Measurements from ENCODE around the gene PDE3B.

The PDE3B gene

DNA sequence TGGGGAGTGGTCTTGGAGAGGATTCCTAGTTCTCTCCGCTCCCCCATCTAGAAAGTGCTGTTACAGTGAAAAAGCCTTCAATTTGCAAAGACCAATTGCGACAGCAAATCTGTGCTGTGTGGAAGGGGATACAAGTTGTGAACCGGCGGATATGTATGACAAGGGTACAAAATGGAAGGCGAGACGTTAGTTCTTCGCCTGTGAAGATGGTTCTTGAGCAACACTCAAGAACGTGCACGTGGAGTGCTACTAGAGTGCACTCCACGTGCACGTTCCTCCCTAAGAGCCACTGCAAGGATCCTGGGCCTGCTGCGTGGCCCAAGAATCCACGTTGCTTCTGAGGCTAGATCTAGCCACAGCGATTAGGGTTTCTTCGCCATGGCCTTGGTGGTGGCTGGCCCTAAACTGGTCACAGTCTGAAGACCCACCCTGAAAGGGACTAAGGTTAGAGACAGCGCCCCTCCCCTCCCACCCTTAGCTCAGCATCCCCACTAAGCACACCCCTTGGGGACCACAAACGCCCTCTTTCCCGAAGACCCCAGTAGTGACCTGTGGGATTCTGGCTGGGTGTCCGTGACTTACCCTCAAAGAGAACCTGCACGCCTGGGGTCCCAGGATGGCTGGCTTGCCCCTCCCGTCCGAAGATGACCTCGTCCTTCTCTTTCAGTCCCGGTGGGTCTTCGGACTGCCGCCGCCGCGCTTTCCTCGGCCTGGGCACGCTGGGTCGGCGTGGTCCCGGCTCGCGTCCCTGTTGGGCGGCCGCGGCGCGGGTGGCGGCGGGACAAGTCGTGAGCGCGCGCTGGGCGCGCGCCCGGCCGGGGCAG, 519 bp upstream of the PDE3B start:
- peak; percentile 21 for DNase-seq
- no peak overlapping the region for H2BK120ac ChIP-seq (ENCODE audit: low read depth, low read length)
- H3K79me2 ChIP-seq (ENCODE audit: control insufficient read depth, insufficient read depth, low read length): peaks cover 2% of the 10 kb centered on the region
- H2AK5ac ChIP-seq (ENCODE audit: low read length): no peak overlapping the region
- H3K27ac ChIP-seq (ENCODE audit: low read depth, low read length): no peak overlapping the region
- H2BK5ac ChIP-seq (ENCODE audit: low read length): no peak overlapping the region
- no peak overlapping the region for H2BK15ac ChIP-seq (replicated peaks; ENCODE audit: low read depth)
- H3K4ac ChIP-seq (ENCODE audit: low read depth, low read length): peak overlapping the region; percentile 41
- H3K4me1 ChIP-seq (ENCODE audit: control insufficient read depth, low read depth, low read length): peaks cover 2% of the 10 kb centered on the region
- peak overlapping the region; percentile 2 for H3K4me2 ChIP-seq (ENCODE audit: low read length)
- no peak overlapping the region for H3K23ac ChIP-seq (ENCODE audit: low read length)
- peak overlapping the region; percentile 83 for H3K56ac ChIP-seq (ENCODE audit: low read length)
- H3K9ac ChIP-seq (ENCODE audit: low read length): peak overlapping the region; percentile 70
- H4K5ac ChIP-seq (ENCODE audit: low read length): no peak overlapping the region
- peak overlapping the region; percentile 69 for H3K18ac ChIP-seq (ENCODE audit: low read length)
- H3K79me1 ChIP-seq (ENCODE audit: low read length): peaks cover 2% of the 10 kb centered on the region
- no peaks in the 10 kb centered on the region for H3K27me3 ChIP-seq (ENCODE audit: insufficient read depth, low read length, poor library complexity)
- peak overlapping the region; percentile 7 for H3K4me3 ChIP-seq (ENCODE audit: low read length)
- H4K8ac ChIP-seq (ENCODE audit: low read depth, low read length): no peak overlapping the region
- no peaks in the 10 kb centered on the region for H3K36me3 ChIP-seq (ENCODE audit: control insufficient read depth, insufficient read depth, low read length)
- WGBS (ENCODE audit: extremely low coverage, insufficient coverage, low lambda C conversion rate): no CpG with 5 or more reads among the region's 52 CpGs

DNA sequence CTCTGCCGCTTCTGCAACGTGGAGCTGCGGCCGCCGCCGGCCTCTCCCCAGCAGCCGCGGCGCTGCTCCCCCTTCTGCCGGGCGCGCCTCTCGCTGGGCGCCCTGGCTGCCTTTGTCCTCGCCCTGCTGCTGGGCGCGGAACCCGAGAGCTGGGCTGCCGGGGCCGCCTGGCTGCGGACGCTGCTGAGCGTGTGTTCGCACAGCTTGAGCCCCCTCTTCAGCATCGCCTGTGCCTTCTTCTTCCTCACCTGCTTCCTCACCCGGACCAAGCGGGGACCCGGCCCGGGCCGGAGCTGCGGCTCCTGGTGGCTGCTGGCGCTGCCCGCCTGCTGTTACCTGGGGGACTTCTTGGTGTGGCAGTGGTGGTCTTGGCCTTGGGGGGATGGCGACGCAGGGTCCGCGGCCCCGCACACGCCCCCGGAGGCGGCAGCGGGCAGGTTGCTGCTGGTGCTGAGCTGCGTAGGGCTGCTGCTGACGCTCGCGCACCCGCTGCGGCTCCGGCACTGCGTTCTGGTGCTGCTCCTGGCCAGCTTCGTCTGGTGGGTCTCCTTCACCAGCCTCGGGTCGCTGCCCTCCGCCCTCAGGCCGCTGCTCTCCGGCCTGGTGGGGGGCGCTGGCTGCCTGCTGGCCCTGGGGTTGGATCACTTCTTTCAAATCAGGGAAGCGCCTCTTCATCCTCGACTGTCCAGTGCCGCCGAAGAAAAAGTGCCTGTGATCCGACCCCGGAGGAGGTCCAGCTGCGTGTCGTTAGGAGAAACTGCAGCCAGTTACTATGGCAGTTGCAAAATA, 816 bp downstream of the PDE3B start:
- H3K4me2 ChIP-seq (ENCODE audit: low read length): peak overlapping the region; percentile 99
- no peaks in the 10 kb centered on the region for H3K36me3 ChIP-seq (ENCODE audit: control insufficient read depth, insufficient read depth, low read length)
- H3K79me1 ChIP-seq (ENCODE audit: low read length): peaks cover 2% of the 10 kb centered on the region
- peak overlapping the region; percentile 86 for H3K9ac ChIP-seq (ENCODE audit: low read length)
- no peak overlapping the region for H4K8ac ChIP-seq (ENCODE audit: low read depth, low read length)
- peak; percentile 76 for DNase-seq
- H3K4ac ChIP-seq (ENCODE audit: low read depth, low read length): peak overlapping the region; percentile 6
- H3K23ac ChIP-seq (ENCODE audit: low read length): peak overlapping the region; percentile 99
- no peak overlapping the region for H2BK120ac ChIP-seq (ENCODE audit: low read depth, low read length)
- H3K4me1 ChIP-seq (ENCODE audit: control insufficient read depth, low read depth, low read length): peaks cover 2% of the 10 kb centered on the region
- H2BK5ac ChIP-seq (ENCODE audit: low read length): no peak overlapping the region
- peak overlapping the region; percentile 82 for H3K4me3 ChIP-seq (ENCODE audit: low read length)
- H2AK5ac ChIP-seq (ENCODE audit: low read length): no peak overlapping the region
- H3K27me3 ChIP-seq (ENCODE audit: insufficient read depth, low read length, poor library complexity): no peaks in the 10 kb centered on the region
- H3K56ac ChIP-seq (ENCODE audit: low read length): peak overlapping the region; percentile 95
- H3K79me2 ChIP-seq (ENCODE audit: control insufficient read depth, insufficient read depth, low read length): peaks cover 2% of the 10 kb centered on the region
- H3K27ac ChIP-seq (ENCODE audit: low read depth, low read length): peak overlapping the region; percentile 86
- no peak overlapping the region for H4K5ac ChIP-seq (ENCODE audit: low read length)
- WGBS (ENCODE audit: extremely low coverage, insufficient coverage, low lambda C conversion rate): no CpG with 5 or more reads among the region's 65 CpGs
- no peak overlapping the region for H2BK15ac ChIP-seq (replicated peaks; ENCODE audit: low read depth)
- H3K18ac ChIP-seq (ENCODE audit: low read length): peak overlapping the region; percentile 21

DNA sequence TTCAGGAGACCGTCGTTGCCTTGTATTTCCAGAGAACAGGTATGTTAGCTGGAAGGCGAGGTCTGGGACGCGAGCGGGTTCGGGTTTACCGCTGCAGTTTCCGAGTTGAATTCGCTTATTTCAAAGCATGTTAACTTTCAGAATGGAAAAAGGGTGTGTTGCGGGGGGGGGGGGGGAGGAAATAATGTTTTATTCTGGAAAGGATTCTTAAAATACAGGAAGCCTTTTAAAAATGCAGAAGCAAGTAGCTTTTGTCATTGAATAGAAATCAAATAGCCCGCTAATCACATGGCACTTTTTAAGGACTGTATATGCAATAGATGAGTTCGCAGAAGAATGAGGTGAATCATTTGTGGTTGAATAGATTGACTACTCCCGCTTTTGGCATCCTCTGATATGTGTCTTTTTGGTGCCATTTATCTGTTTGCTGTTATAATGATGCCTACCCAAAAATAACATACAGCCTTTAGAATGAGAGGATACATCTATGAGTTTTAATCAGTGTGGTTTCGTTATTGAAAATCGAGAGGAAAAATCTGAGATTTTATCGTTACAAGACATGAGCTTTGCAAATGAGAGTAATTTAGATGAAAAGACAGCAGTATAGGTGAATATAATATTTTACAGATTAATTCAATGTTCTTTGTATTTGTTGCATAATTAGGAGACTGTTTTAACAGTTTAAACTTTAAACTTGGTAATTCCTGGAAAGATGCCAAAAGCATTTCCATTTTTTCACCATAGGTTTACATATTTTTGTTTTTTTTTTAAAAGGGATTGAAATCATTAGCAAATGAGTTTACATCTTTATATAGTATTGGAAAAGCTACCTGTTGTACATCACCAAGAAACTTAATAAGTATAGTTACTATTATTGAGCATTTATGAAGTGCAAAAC, 1.7 kb downstream of the PDE3B start:
- no peaks in the 10 kb centered on the region for H3K27me3 ChIP-seq (ENCODE audit: insufficient read depth, low read length, poor library complexity)

DNA sequence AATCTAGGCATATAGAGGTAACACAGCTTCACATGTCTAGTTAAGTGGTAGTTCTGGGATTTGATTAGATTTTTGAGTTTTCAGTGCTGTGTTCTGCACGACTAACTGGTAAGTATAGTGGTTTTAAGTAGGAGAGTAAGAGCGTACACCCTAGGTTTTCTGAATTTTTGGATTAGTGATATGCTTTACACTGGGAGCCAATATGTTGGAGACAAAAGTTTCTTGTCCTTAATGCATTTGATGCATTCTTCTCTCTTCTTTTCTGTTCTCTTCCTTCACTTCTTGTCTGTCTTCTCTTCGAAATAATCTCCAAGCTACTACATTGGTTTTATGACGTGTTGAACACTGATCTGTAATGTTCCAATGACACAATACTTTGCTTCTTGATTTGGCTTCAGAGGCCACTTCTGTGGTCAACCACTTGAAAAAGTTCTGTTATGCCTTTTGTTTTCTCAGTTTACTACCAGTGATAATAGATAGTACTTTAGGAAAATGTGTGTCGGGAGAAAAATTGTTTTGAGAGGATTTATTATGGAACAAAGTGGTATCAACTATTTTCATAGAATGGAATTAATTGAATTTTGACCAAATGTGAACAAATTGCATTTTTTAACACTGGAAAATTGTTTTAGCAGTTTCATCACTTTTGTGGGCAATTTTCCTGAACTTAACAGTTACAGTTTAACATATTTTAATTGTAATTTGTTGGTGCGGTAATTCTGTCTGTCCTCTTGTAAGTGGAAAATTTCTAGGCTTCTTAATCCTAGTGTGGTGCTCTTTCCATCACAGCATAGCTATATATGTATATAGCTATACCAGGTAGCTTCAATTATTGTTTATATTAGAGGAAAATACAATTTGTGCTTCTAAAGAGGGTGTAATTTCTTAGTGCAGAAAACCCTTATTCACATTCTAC, 2.6 kb downstream of the PDE3B start:
- WGBS (ENCODE audit: extremely low coverage, insufficient coverage, low lambda C conversion rate): 100% methylated on average over 1 of the region's 6 CpGs
- DNase-seq: no peak
- no peak overlapping the region for H3K23ac ChIP-seq (ENCODE audit: low read length)

More for the DNA sequence above, 1.7 kb downstream of the PDE3B start:
- H3K79me1 ChIP-seq (ENCODE audit: low read length): peaks cover 5% of the 10 kb centered on the region
- DNase-seq: no peak
- H2BK120ac ChIP-seq (ENCODE audit: low read depth, low read length): no peak overlapping the region
- H3K27ac ChIP-seq (ENCODE audit: low read depth, low read length): no peak overlapping the region
- peak overlapping the region; percentile 95 for H3K56ac ChIP-seq (ENCODE audit: low read length)
- 100% methylated on average over 1 of the region's 17 CpGs for WGBS (ENCODE audit: extremely low coverage, insufficient coverage, low lambda C conversion rate)
- no peak overlapping the region for H2BK5ac ChIP-seq (ENCODE audit: low read length)
- peak overlapping the region; percentile 99 for H3K4me2 ChIP-seq (ENCODE audit: low read length)
- no peak overlapping the region for H4K8ac ChIP-seq (ENCODE audit: low read depth, low read length)
- H3K9ac ChIP-seq (ENCODE audit: low read length): peak overlapping the region; percentile 86
- no peaks in the 10 kb centered on the region for H3K36me3 ChIP-seq (ENCODE audit: control insufficient read depth, insufficient read depth, low read length)
- no peak overlapping the region for H2BK15ac ChIP-seq (replicated peaks; ENCODE audit: low read depth)
- H3K4me3 ChIP-seq (ENCODE audit: low read length): peak overlapping the region; percentile 82
- H3K18ac ChIP-seq (ENCODE audit: low read length): no peak overlapping the region
- no peak overlapping the region for H3K23ac ChIP-seq (ENCODE audit: low read length)
- H4K5ac ChIP-seq (ENCODE audit: low read length): no peak overlapping the region
- H3K4ac ChIP-seq (ENCODE audit: low read depth, low read length): no peak overlapping the region
- peaks cover 2% of the 10 kb centered on the region for H3K79me2 ChIP-seq (ENCODE audit: control insufficient read depth, insufficient read depth, low read length)
- peaks cover 2% of the 10 kb centered on the region for H3K4me1 ChIP-seq (ENCODE audit: control insufficient read depth, low read depth, low read length)
- no peak overlapping the region for H2AK5ac ChIP-seq (ENCODE audit: low read length)

DNA sequence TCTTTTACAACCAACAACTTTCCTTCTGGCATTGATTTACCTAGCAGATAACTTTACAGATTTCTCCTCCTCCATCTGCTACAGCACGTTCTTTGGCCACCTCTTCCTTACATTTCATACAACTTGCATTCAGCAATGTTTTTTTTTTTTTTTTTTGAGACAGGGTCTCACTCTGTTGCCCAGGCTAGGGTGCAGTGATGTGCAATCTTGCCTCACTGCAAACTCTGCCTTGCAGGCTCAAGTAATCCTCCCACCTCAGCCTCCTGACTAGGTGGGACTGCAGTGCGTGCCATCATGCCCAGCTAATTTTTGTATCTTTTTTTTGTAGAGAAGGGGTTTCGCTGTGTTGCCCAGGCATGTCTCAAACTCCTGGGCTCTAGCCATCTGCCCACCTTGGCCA, 6.5 kb downstream of the PDE3B start:
- H3K27ac ChIP-seq (ENCODE audit: low read depth, low read length): no peak overlapping the region
- no CpG with 5 or more reads among the region's 3 CpGs for WGBS (ENCODE audit: extremely low coverage, insufficient coverage, low lambda C conversion rate)
- H3K79me1 ChIP-seq (ENCODE audit: low read length): peaks cover 5% of the 10 kb centered on the region

More for the DNA sequence above, 2.6 kb downstream of the PDE3B start:
- Histone ChIP-seq H3K27ac (ENCODE audit: low read depth, low read length) (no peak overlapping the region), H3K4me1 (ENCODE audit: control insufficient read depth, low read depth, low read length) (peaks cover 2% of the 10 kb centered on the region), H3K4me3 (ENCODE audit: low read length) (no peak overlapping the region), H2BK5ac (ENCODE audit: low read length) (no peak overlapping the region), H3K27me3 (ENCODE audit: insufficient read depth, low read length, poor library complexity) (no peaks in the 10 kb centered on the region), H3K18ac (ENCODE audit: low read length) (no peak overlapping the region), H4K5ac (ENCODE audit: low read length) (no peak overlapping the region), H3K9ac (ENCODE audit: low read length) (peak overlapping the region; percentile 39), H3K36me3 (ENCODE audit: control insufficient read depth, insufficient read depth, low read length) (no peaks in the 10 kb centered on the region), H3K79me2 (ENCODE audit: control insufficient read depth, insufficient read depth, low read length) (peaks cover 2% of the 10 kb centered on the region), H4K8ac (ENCODE audit: low read depth, low read length) (no peak overlapping the region), H2BK120ac (ENCODE audit: low read depth, low read length) (no peak overlapping the region), H3K79me1 (ENCODE audit: low read length) (peaks cover 5% of the 10 kb centered on the region), H3K4me2 (ENCODE audit: low read length) (peak overlapping the region; percentile 52), H2AK5ac (ENCODE audit: low read length) (no peak overlapping the region), H3K56ac (ENCODE audit: low read length) (no peak overlapping the region), H3K4ac (ENCODE audit: low read depth, low read length) (no peak overlapping the region), H2BK15ac (replicated peaks; ENCODE audit: low read depth) (no peak overlapping the region)

More for the DNA sequence above, 6.5 kb downstream of the PDE3B start:
- H3K36me3 ChIP-seq (ENCODE audit: control insufficient read depth, insufficient read depth, low read length): no peaks in the 10 kb centered on the region
- H3K9ac ChIP-seq (ENCODE audit: low read length): no peak overlapping the region
- no peak overlapping the region for H3K23ac ChIP-seq (ENCODE audit: low read length)
- no peaks in the 10 kb centered on the region for H3K27me3 ChIP-seq (ENCODE audit: insufficient read depth, low read length, poor library complexity)
- H3K79me2 ChIP-seq (ENCODE audit: control insufficient read depth, insufficient read depth, low read length): peaks cover 2% of the 10 kb centered on the region
- no peak overlapping the region for H3K56ac ChIP-seq (ENCODE audit: low read length)
- no peak overlapping the region for H2BK15ac ChIP-seq (replicated peaks; ENCODE audit: low read depth)
- no peak overlapping the region for H2AK5ac ChIP-seq (ENCODE audit: low read length)
- H3K4me3 ChIP-seq (ENCODE audit: low read length): no peak overlapping the region
- no peak overlapping the region for H4K8ac ChIP-seq (ENCODE audit: low read depth, low read length)
- no peak overlapping the region for H3K4me2 ChIP-seq (ENCODE audit: low read length)
- DNase-seq: no peak
- H2BK120ac ChIP-seq (ENCODE audit: low read depth, low read length): no peak overlapping the region
- H3K4ac ChIP-seq (ENCODE audit: low read depth, low read length): no peak overlapping the region
- no peak overlapping the region for H2BK5ac ChIP-seq (ENCODE audit: low read length)
- H3K18ac ChIP-seq (ENCODE audit: low read length): no peak overlapping the region
- H4K5ac ChIP-seq (ENCODE audit: low read length): no peak overlapping the region
- H3K4me1 ChIP-seq (ENCODE audit: control insufficient read depth, low read depth, low read length): peaks cover 2% of the 10 kb centered on the region

Data from mesendoderm (in vitro differentiated cells).